HepG2 (cell line): ENCODE data around the gene GLE1. TPM values are rescaled to one million over a fixed set of nuclear protein-coding genes. Genes with fewer than 3 reads are reported as not detected.

Experiments
- ATF1 ChIP-seq: IDR thresholded peaks from 2 replicates; pipeline ENCODE4 v1.6.1; 2016; ENCODE audit warnings: mild to moderate bottlenecking, control low read depth
- ATF7 ChIP-seq, 2 experiments: fragments of 450-650 bp in 1 of 2; sonication (generic) in 1 of 2; formaldehyde crosslinking in 1 of 2; IDR thresholded peaks; 2 replicates each; pipeline versions ENCODE4 v1.4.0 to v1.6.1; 2016 to 2020; ENCODE audit warnings: antibody characterized with exemption in 1 of 2, mild to moderate bottlenecking in 1 of 2, missing genetic modification reagents in 1 of 2
- BRD4 ChIP-seq: sonication (generic); formaldehyde crosslinking; IDR thresholded peaks from 2 replicates; pipeline ENCODE4 v1.4.0; 2020; ENCODE audit warnings: missing genetic modification reagents
- CBFB ChIP-seq: sonication (generic); formaldehyde crosslinking; IDR thresholded peaks from 2 replicates; pipeline ENCODE4 v1.4.0; 2020; ENCODE audit warnings: missing genetic modification reagents
- GATAD1 ChIP-seq: IDR thresholded peaks from 2 replicates; pipeline ENCODE4 v1.6.1; 2016; ENCODE audit warnings: missing genetic modification reagents, missing compliant biosample characterization
- HOXA3 ChIP-seq: sonication (generic); formaldehyde crosslinking; IDR thresholded peaks from 2 replicates; pipeline ENCODE4 v1.5.0; 2020; ENCODE audit warnings: missing genetic modification reagents
- IKZF1 ChIP-seq: fragments of 450-650 bp; IDR thresholded peaks from 2 replicates; pipeline ENCODE4 v1.7.1; 2016
- KDM4B ChIP-seq: sonication (generic); formaldehyde crosslinking; IDR thresholded peaks from 2 replicates; pipeline ENCODE4 v1.4.0; 2020; ENCODE audit warnings: missing genetic modification reagents
- MAFG ChIP-seq: sonication (generic); formaldehyde crosslinking; IDR thresholded peaks from 2 replicates; pipeline ENCODE4 v1.5.1; 2020; ENCODE audit warnings: mild to moderate bottlenecking, missing genetic modification reagents
- NFIC ChIP-seq: IDR thresholded peaks from 2 replicates; pipeline ENCODE4 v1.6.1; 2012; ENCODE audit warnings: mild to moderate bottlenecking, low read length, inconsistent platforms
- NKX3-1 ChIP-seq: sonication (generic); formaldehyde crosslinking; IDR thresholded peaks from 2 replicates; pipeline ENCODE4 v1.5.0; 2020; ENCODE audit warnings: missing genetic modification reagents
- SNAPC2 ChIP-seq: sonication (generic); formaldehyde crosslinking; IDR thresholded peaks from 2 replicates; pipeline ENCODE4 v1.8.1; 2022; ENCODE audit warnings: mild to moderate bottlenecking, missing genetic modification reagents
- ZFP1 ChIP-seq: IDR thresholded peaks from 2 replicates; pipeline ENCODE4 v1.6.1; 2016
- ZFP37 ChIP-seq: sonication (generic); formaldehyde crosslinking; IDR thresholded peaks from 2 replicates; pipeline ENCODE4 v1.4.0; 2020; ENCODE audit warnings: missing genetic modification reagents, borderline replicate concordance
- ZFP62 ChIP-seq: sonication (generic); formaldehyde crosslinking; IDR thresholded peaks from 2 replicates; pipeline ENCODE4 v1.4.0; 2020; ENCODE audit warnings: missing genetic modification reagents
- ZFP90 ChIP-seq: sonication (generic); formaldehyde crosslinking; IDR thresholded peaks from 2 replicates; pipeline ENCODE4 v1.8.0; 2022; ENCODE audit warnings: missing genetic modification reagents, mild to moderate bottlenecking, inconsistent platforms, borderline replicate concordance
- ZNF17 ChIP-seq: sonication (generic); formaldehyde crosslinking; IDR thresholded peaks from 2 replicates; pipeline ENCODE4 v1.5.0; 2020; ENCODE audit warnings: mild to moderate bottlenecking, missing genetic modification reagents
- ZNF24 ChIP-seq: fragments of 450-650 bp; IDR thresholded peaks from 2 replicates; pipeline ENCODE4 v1.6.1; 2017; ENCODE audit warnings: antibody characterized with exemption, mild to moderate bottlenecking
- ZNF264 ChIP-seq: sonication (generic); formaldehyde crosslinking; IDR thresholded peaks from 2 replicates; pipeline ENCODE4 v1.4.0; 2020; ENCODE audit warnings: missing genetic modification reagents
- ZNF30 ChIP-seq: sonication (generic); formaldehyde crosslinking; IDR thresholded peaks from 2 replicates; pipeline ENCODE4 v1.5.0; 2020; ENCODE audit warnings: mild to moderate bottlenecking, missing genetic modification reagents
- ZNF431 ChIP-seq: sonication (generic); formaldehyde crosslinking; IDR thresholded peaks from 2 replicates; pipeline ENCODE4 v1.9.0; 2022; ENCODE audit warnings: missing genetic modification reagents, low read depth, mild to moderate bottlenecking, borderline replicate concordance
- ZNF605 ChIP-seq: sonication (generic); formaldehyde crosslinking; IDR thresholded peaks from 2 replicates; pipeline ENCODE4 v1.8.0; 2022; ENCODE audit warnings: mild to moderate bottlenecking, missing genetic modification reagents
- ZNF761 ChIP-seq: sonication (generic); formaldehyde crosslinking; conservative IDR thresholded peaks from 2 replicates; pipeline ENCODE4 v1.4.0; 2020; ENCODE audit warnings: mild to moderate bottlenecking, missing genetic modification reagents
- ZNF850 ChIP-seq: sonication (generic); formaldehyde crosslinking; conservative IDR thresholded peaks from 2 replicates; pipeline ENCODE4 v1.9.0; 2021; ENCODE audit warnings: mild to moderate bottlenecking, missing genetic modification reagents
- ZSCAN30 ChIP-seq: sonication (generic); formaldehyde crosslinking; IDR thresholded peaks from 2 replicates; pipeline ENCODE4 v1.5.0; 2020; ENCODE audit warnings: mild to moderate bottlenecking, missing genetic modification reagents
- polyA plus RNA-seq, 8 experiments: library from polyadenylated mRNA; depleted of rRNA in 3 of 8; stranded (reverse) in 7 of 8; unstranded in 1 of 8; fragments of >200 nt; fragmentation: Illumina TruSeq in 4 of 8; extraction: Trizol in 4 of 8; gene quantifications; 2 replicates each; pipeline versions ENCODE4 v1.2.1 to v1.2.3, GENCODE V29; 2011 to 2016; ENCODE audit warnings: low read depth in 4 of 8, missing spikeins in 1 of 8, mixed read lengths in 1 of 8; ENCODE audit not compliant: insufficient read depth in 1 of 8
- total RNA-seq, 5 experiments: library from RNA; depleted of rRNA; stranded (reverse); fragments of >200 nt; fragmentation: Illumina TruSeq; extraction: Trizol; gene quantifications; 2 replicates each; pipeline ENCODE4 v1.2.3, GENCODE V29; 2016; ENCODE audit warnings: low read depth in 1 of 5
- TF ChIP-seq, protein P1 (sequence below): sonication (generic); formaldehyde crosslinking; IDR thresholded peaks from 2 replicates; pipeline ENCODE4 v1.4.0; 2020; ENCODE audit warnings: missing genetic modification reagents
- TF ChIP-seq, protein P2 (sequence below): sonication (generic); formaldehyde crosslinking; IDR thresholded peaks from 2 replicates; pipeline ENCODE4 v1.4.0; 2020; ENCODE audit warnings: mild to moderate bottlenecking, missing genetic modification reagents
- TF ChIP-seq, protein P3 (sequence below): sonication (generic); formaldehyde crosslinking; IDR thresholded peaks from 2 replicates; pipeline ENCODE4 v1.8.0; 2022; ENCODE audit warnings: mild to moderate bottlenecking, missing genetic modification reagents

Gene GLE1
- total and polyA plus RNA-seq, 2 of the 13 experiments (the other 11 are each of a cell fraction or from before 2014, with no cell fraction given), result 14.7 to 28.8 TPM

DNA sequence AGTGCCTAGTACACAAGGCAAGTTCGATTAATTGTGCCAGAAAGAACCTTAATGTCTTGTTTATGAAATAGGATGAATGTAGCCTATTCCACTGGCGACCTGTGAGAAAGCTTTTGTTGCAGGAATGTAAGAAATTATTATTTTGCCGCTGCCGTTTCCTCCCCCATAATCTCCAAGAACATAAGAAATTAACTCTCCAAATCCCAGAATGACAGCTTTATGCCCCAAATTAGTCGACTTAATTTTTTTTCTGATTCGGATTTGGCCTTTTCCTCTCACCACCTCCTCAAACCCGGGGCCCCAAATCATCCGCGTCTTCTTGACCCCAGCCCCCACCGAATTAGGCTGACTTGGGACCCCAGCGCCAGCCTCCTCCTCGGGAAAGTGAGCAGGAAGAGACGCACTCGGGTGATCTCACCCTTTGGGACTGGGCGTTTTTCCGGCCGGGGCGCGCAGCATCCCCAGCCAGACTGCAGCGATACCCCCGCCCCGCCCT is 47.2 kb downstream of the GLE1 start (continued):
- TF ChIP-seq ATF7 (IDR thresholded peaks at IDR 0.05) (no peak), ATF7 (CRISPR knock-in tag; IDR thresholded peaks at IDR 0.05) (no peak), NKX3-1 (CRISPR knock-in tag) (0 out of 2 replicates have a peak, but pooled peaks have one; percentile 8), CBFB (no peak), ZFP62 (CRISPR knock-in tag) (no peak), ZFP37 (CRISPR knock-in tag) (peak; percentile 63; the same call in 1 of the 2 replicates), ZNF24 (no peak), KDM4B (CRISPR knock-in tag) (no peak), ZNF605 (CRISPR knock-in tag) (no peak), ZFP90 (CRISPR knock-in tag) (peak; percentile 17; the same call in 1 of the 2 replicates), ZNF431 (CRISPR knock-in tag) (no peak), GATAD1 (no peak), ZNF850 (CRISPR knock-in tag) (no peak), BRD4 (CRISPR knock-in tag) (0 out of 2 replicates have a peak, but pooled peaks have one; percentile 48), ZNF761 (CRISPR knock-in tag) (no peak), ZSCAN30 (CRISPR knock-in tag) (no peak), IKZF1 (no peak), MAFG (no peak), ATF1 (CRISPR knock-in tag) (no peak), HOXA3 (CRISPR knock-in tag) (no peak), ZNF30 (CRISPR knock-in tag) (no peak), ZNF17 (no peak), ZFP1 (no peak), NFIC (no peak), ZNF264 (no peak), SNAPC2 (CRISPR knock-in tag) (no peak)
- TF ChIP-seq, protein P1, sequence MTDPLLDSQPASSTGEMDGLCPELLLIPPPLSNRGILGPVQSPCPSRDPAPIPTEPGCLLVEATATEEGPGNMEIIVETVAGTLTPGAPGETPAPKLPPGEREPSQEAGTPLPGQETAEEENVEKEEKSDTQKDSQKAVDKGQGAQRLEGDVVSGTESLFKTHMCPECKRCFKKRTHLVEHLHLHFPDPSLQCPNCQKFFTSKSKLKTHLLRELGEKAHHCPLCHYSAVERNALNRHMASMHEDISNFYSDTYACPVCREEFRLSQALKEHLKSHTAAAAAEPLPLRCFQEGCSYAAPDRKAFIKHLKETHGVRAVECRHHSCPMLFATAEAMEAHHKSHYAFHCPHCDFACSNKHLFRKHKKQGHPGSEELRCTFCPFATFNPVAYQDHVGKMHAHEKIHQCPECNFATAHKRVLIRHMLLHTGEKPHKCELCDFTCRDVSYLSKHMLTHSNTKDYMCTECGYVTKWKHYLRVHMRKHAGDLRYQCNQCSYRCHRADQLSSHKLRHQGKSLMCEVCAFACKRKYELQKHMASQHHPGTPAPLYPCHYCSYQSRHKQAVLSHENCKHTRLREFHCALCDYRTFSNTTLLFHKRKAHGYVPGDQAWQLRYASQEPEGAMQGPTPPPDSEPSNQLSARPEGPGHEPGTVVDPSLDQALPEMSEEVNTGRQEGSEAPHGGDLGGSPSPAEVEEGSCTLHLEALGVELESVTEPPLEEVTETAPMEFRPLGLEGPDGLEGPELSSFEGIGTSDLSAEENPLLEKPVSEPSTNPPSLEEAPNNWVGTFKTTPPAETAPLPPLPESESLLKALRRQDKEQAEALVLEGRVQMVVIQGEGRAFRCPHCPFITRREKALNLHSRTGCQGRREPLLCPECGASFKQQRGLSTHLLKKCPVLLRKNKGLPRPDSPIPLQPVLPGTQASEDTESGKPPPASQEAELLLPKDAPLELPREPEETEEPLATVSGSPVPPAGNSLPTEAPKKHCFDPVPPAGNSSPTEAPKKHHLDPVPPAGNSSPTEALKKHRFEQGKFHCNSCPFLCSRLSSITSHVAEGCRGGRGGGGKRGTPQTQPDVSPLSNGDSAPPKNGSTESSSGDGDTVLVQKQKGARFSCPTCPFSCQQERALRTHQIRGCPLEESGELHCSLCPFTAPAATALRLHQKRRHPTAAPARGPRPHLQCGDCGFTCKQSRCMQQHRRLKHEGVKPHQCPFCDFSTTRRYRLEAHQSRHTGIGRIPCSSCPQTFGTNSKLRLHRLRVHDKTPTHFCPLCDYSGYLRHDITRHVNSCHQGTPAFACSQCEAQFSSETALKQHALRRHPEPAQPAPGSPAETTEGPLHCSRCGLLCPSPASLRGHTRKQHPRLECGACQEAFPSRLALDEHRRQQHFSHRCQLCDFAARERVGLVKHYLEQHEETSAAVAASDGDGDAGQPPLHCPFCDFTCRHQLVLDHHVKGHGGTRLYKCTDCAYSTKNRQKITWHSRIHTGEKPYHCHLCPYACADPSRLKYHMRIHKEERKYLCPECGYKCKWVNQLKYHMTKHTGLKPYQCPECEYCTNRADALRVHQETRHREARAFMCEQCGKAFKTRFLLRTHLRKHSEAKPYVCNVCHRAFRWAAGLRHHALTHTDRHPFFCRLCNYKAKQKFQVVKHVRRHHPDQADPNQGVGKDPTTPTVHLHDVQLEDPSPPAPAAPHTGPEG (CRISPR knock-in tag), result no peak
- TF ChIP-seq, protein P2, sequence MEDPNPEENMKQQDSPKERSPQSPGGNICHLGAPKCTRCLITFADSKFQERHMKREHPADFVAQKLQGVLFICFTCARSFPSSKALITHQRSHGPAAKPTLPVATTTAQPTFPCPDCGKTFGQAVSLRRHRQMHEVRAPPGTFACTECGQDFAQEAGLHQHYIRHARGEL (CRISPR knock-in tag), result no peak
- TF ChIP-seq, protein P3, sequence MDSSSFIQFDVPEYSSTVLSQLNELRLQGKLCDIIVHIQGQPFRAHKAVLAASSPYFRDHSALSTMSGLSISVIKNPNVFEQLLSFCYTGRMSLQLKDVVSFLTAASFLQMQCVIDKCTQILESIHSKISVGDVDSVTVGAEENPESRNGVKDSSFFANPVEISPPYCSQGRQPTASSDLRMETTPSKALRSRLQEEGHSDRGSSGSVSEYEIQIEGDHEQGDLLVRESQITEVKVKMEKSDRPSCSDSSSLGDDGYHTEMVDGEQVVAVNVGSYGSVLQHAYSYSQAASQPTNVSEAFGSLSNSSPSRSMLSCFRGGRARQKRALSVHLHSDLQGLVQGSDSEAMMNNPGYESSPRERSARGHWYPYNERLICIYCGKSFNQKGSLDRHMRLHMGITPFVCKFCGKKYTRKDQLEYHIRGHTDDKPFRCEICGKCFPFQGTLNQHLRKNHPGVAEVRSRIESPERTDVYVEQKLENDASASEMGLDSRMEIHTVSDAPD (CRISPR knock-in tag), result no peak
